Omental fat pad (tissue), 4 donors: ENCODE data around the gene TRIML1. TPM values are rescaled to one million over a fixed set of nuclear protein-coding genes. Genes with fewer than 3 reads are reported as not detected.

Experiments used
- ATAC-seq: fragments of 150-250 bp; one replicate; pipeline ENCODE4 v1.9.1; 2016; ENCODE audit warnings: mild to moderate bottlenecking, moderate library complexity; ENCODE audit not compliant: low FRiP score
- DNase-seq: peaks from one replicate; pipeline ENCODE4 v3.0.0-alpha.2; 2019; ENCODE audit warnings: low spot score
- total RNA-seq, 4 donors: library from RNA; depleted of rRNA; stranded (reverse); fragments of >200 nt; gene quantifications; one replicate each; pipeline ENCODE4 v1.1.0, GENCODE V29; 2016
- TF ChIP-seq, protein P1 (sequence below), 3 donors: fragments of 450-650 bp; IDR thresholded peaks; one replicate each; pipeline ENCODE4 v1.5.1; 2016 to 2017; ENCODE audit warnings: antibody characterized with exemption in 3 of 3, mild to moderate bottlenecking in 3 of 3, moderate library complexity in 2 of 3

TRIML1 gene
- total RNA-seq, 4 donors from 2014 or later: not detected

- TF ChIP-seq, protein P1, sequence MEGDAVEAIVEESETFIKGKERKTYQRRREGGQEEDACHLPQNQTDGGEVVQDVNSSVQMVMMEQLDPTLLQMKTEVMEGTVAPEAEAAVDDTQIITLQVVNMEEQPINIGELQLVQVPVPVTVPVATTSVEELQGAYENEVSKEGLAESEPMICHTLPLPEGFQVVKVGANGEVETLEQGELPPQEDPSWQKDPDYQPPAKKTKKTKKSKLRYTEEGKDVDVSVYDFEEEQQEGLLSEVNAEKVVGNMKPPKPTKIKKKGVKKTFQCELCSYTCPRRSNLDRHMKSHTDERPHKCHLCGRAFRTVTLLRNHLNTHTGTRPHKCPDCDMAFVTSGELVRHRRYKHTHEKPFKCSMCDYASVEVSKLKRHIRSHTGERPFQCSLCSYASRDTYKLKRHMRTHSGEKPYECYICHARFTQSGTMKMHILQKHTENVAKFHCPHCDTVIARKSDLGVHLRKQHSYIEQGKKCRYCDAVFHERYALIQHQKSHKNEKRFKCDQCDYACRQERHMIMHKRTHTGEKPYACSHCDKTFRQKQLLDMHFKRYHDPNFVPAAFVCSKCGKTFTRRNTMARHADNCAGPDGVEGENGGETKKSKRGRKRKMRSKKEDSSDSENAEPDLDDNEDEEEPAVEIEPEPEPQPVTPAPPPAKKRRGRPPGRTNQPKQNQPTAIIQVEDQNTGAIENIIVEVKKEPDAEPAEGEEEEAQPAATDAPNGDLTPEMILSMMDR (IDR thresholded peaks at IDR 0.05): no peak
- DNase-seq (no peak), ATAC-seq (no peak)
Observed at GRCh38 chr4:188162698-188163097, 23.5 kb downstream of the TRIML1 start.

DNA sequence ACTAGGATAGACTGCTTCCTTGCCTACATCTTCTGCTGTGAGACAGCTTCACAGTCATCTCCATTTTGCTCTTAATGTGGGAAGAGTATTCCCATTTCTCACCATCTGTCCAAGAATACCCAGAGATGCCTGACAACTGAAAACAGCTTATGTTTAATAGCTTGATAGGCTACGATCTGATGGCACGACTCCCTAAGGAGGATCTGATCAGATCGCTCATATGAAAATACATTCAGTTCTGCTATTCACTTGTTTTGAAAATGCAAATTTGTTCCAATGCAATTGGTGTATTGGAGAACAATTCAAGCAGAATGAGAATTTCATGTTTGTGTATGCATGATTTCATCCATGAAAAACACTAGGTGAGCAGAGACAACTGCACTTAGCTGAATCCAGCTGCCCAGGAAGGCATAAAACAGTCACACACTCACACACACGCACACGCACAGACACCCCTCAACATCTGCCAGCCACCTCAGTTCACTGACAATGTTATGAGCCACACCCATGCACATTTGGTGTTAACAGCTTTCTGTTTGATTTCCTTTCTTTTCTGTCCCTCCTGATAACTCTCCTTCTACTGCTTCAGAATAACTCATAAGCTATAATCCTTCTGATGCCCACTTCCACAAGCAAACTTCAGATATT is 29.6 kb downstream of the TRIML1 start:
- DNase-seq (no peak), ATAC-seq (no peak)
- TF ChIP-seq, protein P1 (IDR thresholded peaks at IDR 0.05): no peak

- DNase-seq: no peak
- no peak for ATAC-seq
- TF ChIP-seq, protein P1 (IDR thresholded peaks at IDR 0.05): no peak
Observed at GRCh38 chr4:188171551-188171950, 32.3 kb downstream of the TRIML1 start.

DNA sequence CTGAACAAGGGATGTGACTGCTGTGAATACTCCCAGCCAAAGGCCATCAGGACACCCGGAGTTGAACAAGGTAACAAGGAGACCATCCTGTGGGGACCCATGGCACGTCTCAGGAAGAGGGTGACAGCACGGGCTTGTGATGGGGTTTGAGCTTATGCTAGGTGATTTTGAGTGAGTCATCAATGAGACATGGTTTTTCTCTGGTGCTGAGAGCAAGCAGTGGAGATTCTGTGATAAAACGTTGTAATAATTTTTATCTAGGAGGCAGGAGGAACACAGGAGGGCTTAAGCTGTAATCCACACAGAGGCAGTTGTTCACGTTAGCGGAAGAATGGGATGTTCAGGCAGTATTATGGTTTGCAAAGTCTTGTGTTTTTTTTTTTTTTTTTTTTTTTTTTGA is 36.0 kb downstream of the TRIML1 start:
- ATAC-seq (no peak), DNase-seq (no peak)
- TF ChIP-seq, protein P1 (IDR thresholded peaks at IDR 0.05): no peak

- TF ChIP-seq, protein P1 (IDR thresholded peaks at IDR 0.05): no peak
- ATAC-seq (no peak), DNase-seq (no peak)
Observed at GRCh38 chr4:188177997-188178675, 38.9 kb downstream of the TRIML1 start.

DNA sequence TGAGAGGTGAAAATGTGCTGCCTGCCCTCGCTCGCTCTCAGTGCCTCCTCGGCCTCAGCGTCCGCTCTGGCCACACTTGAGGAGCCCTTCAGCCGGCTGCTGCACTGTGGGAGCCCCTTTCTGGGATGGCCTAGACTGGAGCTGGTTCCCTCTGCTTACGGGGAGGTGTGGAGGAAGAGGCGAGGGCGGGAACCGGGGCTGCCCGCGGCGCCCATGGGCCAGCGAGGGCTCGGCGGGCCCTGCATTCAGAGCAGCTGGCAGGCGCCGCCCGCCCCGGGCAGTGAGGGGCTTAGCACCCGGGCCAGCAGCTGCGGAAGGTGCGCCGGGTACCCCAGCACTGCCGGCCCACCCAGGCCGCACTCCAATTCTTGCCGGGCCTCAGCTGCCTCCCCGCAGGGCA is 39.6 kb downstream of the TRIML1 start:
- ATAC-seq (no peak), DNase-seq (no peak)
- TF ChIP-seq, protein P1 (IDR thresholded peaks at IDR 0.05): no peak

DNA sequence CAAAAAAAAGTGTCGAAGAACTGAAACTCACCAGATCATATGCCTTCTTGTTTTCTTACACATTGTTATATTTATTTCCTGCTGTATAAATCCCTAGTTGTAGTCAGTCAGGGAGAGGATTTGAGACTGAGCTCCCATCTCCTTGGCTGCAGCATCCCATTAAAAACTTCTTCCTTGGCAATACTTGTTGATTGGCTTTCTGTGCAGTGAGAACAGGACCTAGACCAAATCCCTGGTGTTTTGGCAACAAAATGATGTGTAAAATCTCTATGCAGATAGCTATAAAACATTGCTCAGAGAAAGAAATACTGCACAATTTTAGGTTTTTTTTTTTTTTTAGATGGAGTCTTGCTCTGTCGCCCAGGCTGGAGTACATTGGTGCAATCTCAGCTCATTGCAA is 47.9 kb downstream of the TRIML1 start:
- TF ChIP-seq, protein P1 (IDR thresholded peaks at IDR 0.05): no peak
- ATAC-seq (no peak), DNase-seq (no peak)
